Measurements from ENCODE around the gene PPP2R5C. TPM values are rescaled to one million over a fixed set of nuclear protein-coding genes. Genes with fewer than 3 reads are reported as not detected.

PPP2R5C gene
- total and polyA plus RNA-seq, 8 donors = 103 to 176 (median 112) TPM

GRCh38 chr14:101854366-101854765, 92.9 kb downstream of the PPP2R5C start:
- peak in 1 of 4 donors; percentile 82 for DNase-seq
- ATAC-seq = peak; percentile 39
- intact Hi-C loops (cut with DNase I) = no loop called here
- H3K27me3 ChIP-seq = no peaks in the 10 kb centered on the region
- peak overlapping the region in 1 of 2 donors; percentile 69 for H3K27ac ChIP-seq
- peaks cover 15 to 93% of the 10 kb centered on the region in 2 donors for H3K4me1 ChIP-seq
- no peaks in the 10 kb centered on the region for H3K9me3 ChIP-seq
- no peak overlapping the region for H3K4me3 ChIP-seq
- TF ChIP-seq, protein P1, sequence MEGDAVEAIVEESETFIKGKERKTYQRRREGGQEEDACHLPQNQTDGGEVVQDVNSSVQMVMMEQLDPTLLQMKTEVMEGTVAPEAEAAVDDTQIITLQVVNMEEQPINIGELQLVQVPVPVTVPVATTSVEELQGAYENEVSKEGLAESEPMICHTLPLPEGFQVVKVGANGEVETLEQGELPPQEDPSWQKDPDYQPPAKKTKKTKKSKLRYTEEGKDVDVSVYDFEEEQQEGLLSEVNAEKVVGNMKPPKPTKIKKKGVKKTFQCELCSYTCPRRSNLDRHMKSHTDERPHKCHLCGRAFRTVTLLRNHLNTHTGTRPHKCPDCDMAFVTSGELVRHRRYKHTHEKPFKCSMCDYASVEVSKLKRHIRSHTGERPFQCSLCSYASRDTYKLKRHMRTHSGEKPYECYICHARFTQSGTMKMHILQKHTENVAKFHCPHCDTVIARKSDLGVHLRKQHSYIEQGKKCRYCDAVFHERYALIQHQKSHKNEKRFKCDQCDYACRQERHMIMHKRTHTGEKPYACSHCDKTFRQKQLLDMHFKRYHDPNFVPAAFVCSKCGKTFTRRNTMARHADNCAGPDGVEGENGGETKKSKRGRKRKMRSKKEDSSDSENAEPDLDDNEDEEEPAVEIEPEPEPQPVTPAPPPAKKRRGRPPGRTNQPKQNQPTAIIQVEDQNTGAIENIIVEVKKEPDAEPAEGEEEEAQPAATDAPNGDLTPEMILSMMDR (IDR thresholded peaks at IDR 0.05) = no peak
- H3K36me3 ChIP-seq = peaks cover 0 to 8% of the 10 kb centered on the region in 2 donors

DNA sequence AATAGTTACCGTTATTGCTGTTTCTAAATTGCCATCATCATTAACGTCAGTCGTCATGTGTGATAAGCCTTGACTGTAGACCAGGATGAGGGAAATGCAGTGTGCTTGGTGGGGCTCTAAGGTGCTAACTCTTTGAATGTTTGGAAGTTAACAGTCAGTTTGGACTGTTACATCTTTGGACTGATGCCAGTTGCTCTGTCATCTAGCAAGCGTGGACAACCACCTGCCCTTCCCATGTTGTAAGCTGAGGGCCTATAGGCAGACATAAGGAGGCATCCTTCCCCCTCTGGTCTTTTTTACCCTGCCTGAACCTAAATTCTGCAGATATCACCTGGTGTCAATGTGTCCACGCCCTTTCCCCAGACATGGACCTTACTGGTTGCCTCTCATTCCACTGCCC, 94.4 kb downstream of the PPP2R5C start:
- TF ChIP-seq, protein P1 (IDR thresholded peaks at IDR 0.05) = no peak
- intact Hi-C loops (cut with DNase I) = no loop called here

DNA sequence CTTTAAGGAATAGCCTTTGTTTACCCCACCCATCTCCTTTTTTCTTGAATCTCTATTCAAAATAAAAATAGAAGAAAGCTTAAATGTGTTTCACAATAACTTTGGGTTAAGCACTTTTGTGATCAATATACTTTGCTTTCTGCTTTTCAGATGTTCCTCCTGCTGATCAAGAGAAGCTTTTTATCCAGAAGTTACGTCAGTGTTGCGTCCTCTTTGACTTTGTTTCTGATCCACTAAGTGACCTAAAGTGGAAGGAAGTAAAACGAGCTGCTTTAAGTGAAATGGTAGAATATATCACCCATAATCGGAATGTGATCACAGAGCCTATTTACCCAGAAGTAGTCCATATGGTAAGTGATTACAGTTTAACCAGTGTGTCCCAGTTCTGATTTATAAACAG, 95.0 kb downstream of the PPP2R5C start:
- ATAC-seq = no peak
- Histone ChIP-seq H3K4me3 (no peak overlapping the region), H3K27me3 (no peaks in the 10 kb centered on the region), H3K4me1 (peaks cover 15 to 78% of the 10 kb centered on the region in 2 donors), H3K27ac (peak overlapping the region in 1 of 2 donors; percentile 24), H3K9me3 (no peaks in the 10 kb centered on the region), H3K36me3 (peaks cover 0 to 8% of the 10 kb centered on the region in 2 donors)
- TF ChIP-seq, protein P1 (IDR thresholded peaks at IDR 0.05) = no peak
- DNase-seq = no peak
- intact Hi-C loops (cut with DNase I) = no loop called here

More for the DNA sequence above, 94.4 kb downstream of the PPP2R5C start:
- no peak overlapping the region for H3K4me3 ChIP-seq
- peaks cover 0 to 8% of the 10 kb centered on the region in 2 donors for H3K36me3 ChIP-seq
- no peaks in the 10 kb centered on the region for H3K9me3 ChIP-seq
- H3K27me3 ChIP-seq = no peaks in the 10 kb centered on the region
- ATAC-seq (no peak), DNase-seq (no peak)
- no peak overlapping the region for H3K27ac ChIP-seq
- H3K4me1 ChIP-seq = peaks cover 15 to 84% of the 10 kb centered on the region in 2 donors

DNA sequence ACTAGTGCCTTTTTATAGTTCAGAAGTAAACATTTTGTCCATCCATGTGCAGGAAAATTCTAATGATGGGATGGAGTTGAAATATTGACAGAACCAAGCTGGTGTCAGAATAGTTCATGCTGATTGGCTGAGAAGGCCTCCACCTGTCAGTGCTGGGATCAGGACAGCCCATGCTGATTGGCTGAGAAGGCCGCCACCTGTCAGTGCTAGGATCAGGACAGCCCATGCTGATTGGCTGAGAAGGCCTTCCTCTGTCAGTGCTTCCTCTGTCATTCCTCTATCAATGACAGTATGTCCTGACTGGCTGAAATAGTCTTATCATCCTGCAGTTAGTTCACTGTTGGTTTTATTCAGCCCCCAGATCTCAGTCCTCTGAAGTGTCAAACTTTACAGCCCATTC, 95.7 kb downstream of the PPP2R5C start:
- Histone ChIP-seq H3K9me3 (no peaks in the 10 kb centered on the region), H3K27ac (no peak overlapping the region), H3K4me3 (no peak overlapping the region), H3K27me3 (no peaks in the 10 kb centered on the region), H3K36me3 (peaks cover 0 to 8% of the 10 kb centered on the region in 2 donors), H3K4me1 (peaks cover 15 to 71% of the 10 kb centered on the region in 2 donors)
- ATAC-seq (no peak), DNase-seq (no peak)
- intact Hi-C loops (cut with DNase I) = no loop called here
- TF ChIP-seq, protein P1 (IDR thresholded peaks at IDR 0.05) = no peak

- H3K4me3 ChIP-seq = no peak overlapping the region
- ATAC-seq = peak; percentile 85
- H3K27me3 ChIP-seq = no peaks in the 10 kb centered on the region
- peaks cover 0 to 8% of the 10 kb centered on the region in 2 donors for H3K36me3 ChIP-seq
- no peaks in the 10 kb centered on the region for H3K9me3 ChIP-seq
- intact Hi-C loops (cut with DNase I) = no loop called here
- peak in 2 of 4 donors; percentile 47 to 72 for DNase-seq
- TF ChIP-seq, protein P1 (IDR thresholded peaks at IDR 0.05) = no peak
- peaks cover 14 to 54% of the 10 kb centered on the region in 2 donors for H3K4me1 ChIP-seq
- peak overlapping the region; percentile 55 to 58 for H3K27ac ChIP-seq
Measured at GRCh38 chr14:101858791-101859537, 97.5 kb downstream of the PPP2R5C start.

Measured in left lung (tissue), 10 donors.